RWPE1 (cell line): Measurements from ENCODE around the gene GNG2.
"Not testable (repeated sequence)": the region's sequence is repeated elsewhere in the genome, so short reads cannot be mapped to it uniquely, and the experiment has no call there.

Source experiments
- CTCF ChIA-PET: fragments of 350-600 bp; sonication (Branson Sonifier 250); formaldehyde crosslinking; extraction: SDS; loops from one replicate; lab custom pipeline; 2021; lab: Yijun Ruan, JAX
- POLR2A ChIA-PET: fragments of 400-600 bp; formaldehyde crosslinking; extraction: SDS; loops from one replicate; lab custom pipeline; 2020; ENCODE audit warnings: antibody characterized with exemption; ENCODE audit not compliant: low non-redundant PET; lab: Yijun Ruan, JAX
- DNase-seq: peaks from one replicate; pipeline ENCODE4 v3.0.0; 2012; ENCODE audit warnings: low spot score
- H3K27ac ChIP-seq: fragments of 450-650 bp; 2 replicates; pipeline ENCODE4 v1.5.1; 2017
- TF ChIP-seq, protein P1 (sequence below): fragments of 450-650 bp; conservative IDR thresholded peaks from 2 replicates; pipeline ENCODE4 v1.5.1; 2017; ENCODE audit warnings: low read depth, mild to moderate bottlenecking

Gene GNG2

DNA sequence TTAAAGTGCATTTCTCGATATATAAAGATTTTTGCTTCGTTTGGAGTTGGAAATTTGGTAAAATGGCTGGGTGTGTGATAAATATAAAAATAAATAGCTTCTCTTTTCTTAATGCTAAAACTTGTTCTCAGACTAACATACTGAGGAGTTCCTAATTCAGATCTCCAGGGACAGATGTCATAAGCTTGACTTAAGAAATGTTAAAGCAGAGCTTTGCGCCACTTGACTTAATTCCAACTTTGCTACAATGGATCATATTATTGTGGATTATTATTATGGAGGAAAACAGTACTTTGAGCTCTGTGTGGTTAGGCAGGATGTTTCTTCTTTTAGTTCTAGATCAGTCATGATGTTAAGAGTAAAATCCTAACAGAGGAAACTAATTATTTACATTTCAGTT, 33.8 kb downstream of the GNG2 start:
- H3K27ac ChIP-seq, result no peak overlapping the region
- ChIA-PET POLR2A (no interaction called here), CTCF (no interaction called here)
- TF ChIP-seq, protein P1, sequence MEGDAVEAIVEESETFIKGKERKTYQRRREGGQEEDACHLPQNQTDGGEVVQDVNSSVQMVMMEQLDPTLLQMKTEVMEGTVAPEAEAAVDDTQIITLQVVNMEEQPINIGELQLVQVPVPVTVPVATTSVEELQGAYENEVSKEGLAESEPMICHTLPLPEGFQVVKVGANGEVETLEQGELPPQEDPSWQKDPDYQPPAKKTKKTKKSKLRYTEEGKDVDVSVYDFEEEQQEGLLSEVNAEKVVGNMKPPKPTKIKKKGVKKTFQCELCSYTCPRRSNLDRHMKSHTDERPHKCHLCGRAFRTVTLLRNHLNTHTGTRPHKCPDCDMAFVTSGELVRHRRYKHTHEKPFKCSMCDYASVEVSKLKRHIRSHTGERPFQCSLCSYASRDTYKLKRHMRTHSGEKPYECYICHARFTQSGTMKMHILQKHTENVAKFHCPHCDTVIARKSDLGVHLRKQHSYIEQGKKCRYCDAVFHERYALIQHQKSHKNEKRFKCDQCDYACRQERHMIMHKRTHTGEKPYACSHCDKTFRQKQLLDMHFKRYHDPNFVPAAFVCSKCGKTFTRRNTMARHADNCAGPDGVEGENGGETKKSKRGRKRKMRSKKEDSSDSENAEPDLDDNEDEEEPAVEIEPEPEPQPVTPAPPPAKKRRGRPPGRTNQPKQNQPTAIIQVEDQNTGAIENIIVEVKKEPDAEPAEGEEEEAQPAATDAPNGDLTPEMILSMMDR, result no peak
- DNase-seq, result no peak

GRCh38 chr14:51895375-51895774, 35.0 kb downstream of the GNG2 start:
- DNase-seq, result no peak
- ChIA-PET POLR2A (no interaction called here), CTCF (interaction anchor here (0.9 kb wide), 1 partner anchor 35 kb away, joined by 3 read pairs; no protein-coding TSS in a partner anchor)
- no peak overlapping the region for H3K27ac ChIP-seq
- TF ChIP-seq, protein P1, result no peak

DNA sequence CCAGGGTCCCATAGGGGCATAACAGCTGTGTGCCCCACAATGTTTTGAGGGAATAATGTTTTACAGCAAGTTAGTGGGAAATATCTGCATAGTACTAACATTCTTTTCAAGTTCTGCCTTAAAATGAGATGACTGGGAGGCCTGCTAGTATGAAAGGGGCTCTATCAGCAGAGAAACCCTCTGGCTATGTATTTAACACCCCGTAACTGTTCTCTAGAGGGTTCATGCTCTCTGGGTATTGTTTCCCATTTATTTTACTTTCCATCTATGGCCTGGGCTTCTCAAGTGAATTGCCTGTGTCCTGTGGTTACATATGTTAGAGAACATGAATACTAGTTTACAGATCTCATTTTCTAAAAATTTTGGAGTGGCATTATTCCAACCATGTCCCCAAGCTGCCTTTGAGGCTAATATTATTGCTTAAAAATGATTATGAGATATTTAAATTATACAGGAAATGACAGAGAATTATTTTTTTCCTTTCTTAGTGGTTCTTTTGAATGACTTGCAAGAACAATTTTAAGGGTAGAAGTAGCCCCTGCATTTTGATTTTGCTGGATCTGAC, 37.5 kb downstream of the GNG2 start:
- CTCF ChIA-PET, result no interaction called here

DNA sequence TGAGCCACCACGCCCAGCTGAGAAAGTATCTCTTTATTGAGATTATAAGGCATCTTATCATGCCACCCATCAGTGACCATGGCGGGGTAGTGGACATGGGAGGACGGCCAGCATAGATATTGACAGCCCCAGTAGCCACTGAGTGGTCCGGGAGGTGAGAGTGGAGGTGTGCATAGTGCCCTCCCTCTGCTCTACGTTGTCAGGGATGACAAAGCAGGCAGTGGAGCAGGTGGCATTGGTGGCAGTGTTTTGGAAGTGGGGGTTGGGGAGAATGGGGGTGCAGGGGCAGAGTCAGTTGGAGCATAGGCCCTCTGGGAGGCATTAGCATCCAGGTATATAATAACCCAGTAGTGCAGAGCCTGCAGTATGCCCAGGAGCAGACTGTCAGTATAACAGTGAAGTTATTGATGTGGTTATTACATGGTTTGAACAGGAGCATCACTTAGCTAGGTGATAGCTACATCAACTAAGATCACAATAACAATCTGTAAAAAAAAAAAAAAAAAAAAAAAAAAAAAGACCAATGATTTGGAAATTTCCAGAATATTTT, 41.1 kb downstream of the GNG2 start:
- CTCF ChIA-PET, result no interaction called here
- no peak for DNase-seq
- POLR2A ChIA-PET, result no interaction called here
- TF ChIP-seq, protein P1, result no peak
- no peak overlapping the region for H3K27ac ChIP-seq

More for the DNA sequence above, 37.5 kb downstream of the GNG2 start:
- POLR2A ChIA-PET, result no interaction called here
- no peak for DNase-seq
- TF ChIP-seq, protein P1, result no peak
- H3K27ac ChIP-seq, result no peak overlapping the region

- CTCF ChIA-PET, result interaction anchor here (0.6 kb wide), 1 partner anchor 12 kb away, joined by 6 read pairs; no protein-coding TSS in a partner anchor
- H3K27ac ChIP-seq, POLR2A ChIA-PET: not testable (repeated sequence)
- DNase-seq, result peak; percentile 7
Measured at GRCh38 chr14:51905656-51906121, 45.3 kb downstream of the GNG2 start.

DNA sequence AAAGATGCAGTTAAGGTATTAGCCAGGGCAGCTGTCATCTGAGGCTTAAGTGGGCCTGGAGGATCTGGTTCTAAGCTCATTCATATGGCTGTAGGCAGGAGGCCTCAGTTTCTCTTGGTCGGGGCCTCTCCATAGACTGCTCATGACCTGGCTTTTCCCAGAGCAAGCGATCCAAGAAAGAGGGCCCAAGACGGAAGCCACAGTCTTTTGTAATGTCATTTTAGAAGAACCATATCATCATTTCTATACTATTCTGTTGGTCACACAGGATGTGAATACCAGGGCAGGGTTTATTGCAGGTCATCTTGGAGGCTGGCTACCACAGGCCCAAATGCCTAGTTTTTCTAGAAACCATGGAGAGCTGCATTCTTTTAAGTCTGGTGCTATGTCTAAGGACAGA, 47.7 kb downstream of the GNG2 start:
- no peak for DNase-seq
- TF ChIP-seq, protein P1, result no peak
- ChIA-PET CTCF (interaction anchor here (0.6 kb wide), 1 partner anchor 24 kb away, joined by 4 read pairs; no protein-coding TSS in a partner anchor), POLR2A (no interaction called here)
- H3K27ac ChIP-seq, result no peak overlapping the region

DNA sequence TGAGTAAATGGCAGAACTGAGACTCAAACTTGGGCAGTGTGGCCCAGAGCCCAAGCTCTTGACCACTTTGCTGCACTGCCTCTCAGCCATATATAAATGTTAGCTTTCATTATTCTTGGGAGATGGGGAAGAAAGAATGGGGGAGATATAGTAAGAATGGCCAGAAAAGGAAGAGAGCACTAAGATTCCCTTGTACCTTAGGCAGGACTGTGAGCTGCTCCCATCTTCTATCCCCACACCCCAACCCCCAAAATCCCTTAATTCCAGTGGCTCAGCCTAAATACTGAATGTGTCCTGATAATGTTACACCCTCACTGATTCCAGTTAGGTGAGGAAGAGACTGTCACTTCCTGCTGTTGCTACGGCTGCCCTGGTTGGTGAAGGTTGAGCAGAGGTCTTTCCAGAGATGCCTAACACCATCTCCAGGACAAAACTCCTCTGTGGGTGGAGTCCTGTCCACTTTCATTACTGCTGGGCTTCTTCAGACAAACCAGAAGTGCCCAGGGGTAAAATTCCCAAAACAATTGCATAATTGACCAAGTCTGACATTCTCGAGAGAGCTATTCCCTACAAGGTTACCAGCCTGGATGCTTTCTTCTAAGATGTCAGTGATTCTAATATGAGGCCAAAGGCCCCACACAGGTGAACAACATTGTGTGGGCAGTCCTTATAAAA, 51.8 kb downstream of the GNG2 start:
- no peak for DNase-seq
- H3K27ac ChIP-seq, result no peak overlapping the region
- POLR2A ChIA-PET, result no interaction called here
- TF ChIP-seq, protein P1, result no peak
- CTCF ChIA-PET, result no interaction called here
